Mucosa of rectum (tissue), 2 donors: ENCODE measurements around the gene DAPL1.

Experiments used
- H3K27ac ChIP-seq, 2 donors: one replicate each; pipeline ENCODE4 v1.7.0; 2013; ENCODE audit warnings: inconsistent platforms in 2 of 2, low read depth in 2 of 2, low read length in 2 of 2
- H3K27me3 ChIP-seq, 2 donors: one replicate each; pipeline ENCODE4 v1.7.0; 2013; ENCODE audit warnings: low read length in 2 of 2; ENCODE audit not compliant: control insufficient read depth in 2 of 2, insufficient read depth in 2 of 2
- H3K36me3 ChIP-seq, 2 donors: one replicate each; pipeline ENCODE4 v1.7.0; 2013; ENCODE audit warnings: low read length in 2 of 2; ENCODE audit not compliant: control insufficient read depth in 2 of 2, insufficient read depth in 2 of 2
- H3K4me1 ChIP-seq, 2 donors: one replicate each; pipeline ENCODE4 v1.7.0; 2013; ENCODE audit warnings: low read length in 2 of 2, mild to moderate bottlenecking in 1 of 2; ENCODE audit not compliant: control insufficient read depth in 2 of 2, insufficient read depth in 2 of 2
- H3K4me3 ChIP-seq, 2 donors: one replicate each; pipeline ENCODE4 v1.7.0; 2013; ENCODE audit warnings: low read length in 2 of 2
- H3K9ac ChIP-seq, 2 donors: one replicate each; pipeline ENCODE4 v1.7.0; 2013; ENCODE audit warnings: low read length in 2 of 2, low read depth in 1 of 2, mild to moderate bottlenecking in 1 of 2
- H3K9me3 ChIP-seq, 2 donors: one replicate each; pipeline ENCODE4 v1.7.0; 2013; ENCODE audit warnings: low read length in 2 of 2; ENCODE audit not compliant: control insufficient read depth in 2 of 2
- donor health status: healthy.
- donor health status: Normal muscosa, but diverticular disease.

Gene DAPL1

DNA sequence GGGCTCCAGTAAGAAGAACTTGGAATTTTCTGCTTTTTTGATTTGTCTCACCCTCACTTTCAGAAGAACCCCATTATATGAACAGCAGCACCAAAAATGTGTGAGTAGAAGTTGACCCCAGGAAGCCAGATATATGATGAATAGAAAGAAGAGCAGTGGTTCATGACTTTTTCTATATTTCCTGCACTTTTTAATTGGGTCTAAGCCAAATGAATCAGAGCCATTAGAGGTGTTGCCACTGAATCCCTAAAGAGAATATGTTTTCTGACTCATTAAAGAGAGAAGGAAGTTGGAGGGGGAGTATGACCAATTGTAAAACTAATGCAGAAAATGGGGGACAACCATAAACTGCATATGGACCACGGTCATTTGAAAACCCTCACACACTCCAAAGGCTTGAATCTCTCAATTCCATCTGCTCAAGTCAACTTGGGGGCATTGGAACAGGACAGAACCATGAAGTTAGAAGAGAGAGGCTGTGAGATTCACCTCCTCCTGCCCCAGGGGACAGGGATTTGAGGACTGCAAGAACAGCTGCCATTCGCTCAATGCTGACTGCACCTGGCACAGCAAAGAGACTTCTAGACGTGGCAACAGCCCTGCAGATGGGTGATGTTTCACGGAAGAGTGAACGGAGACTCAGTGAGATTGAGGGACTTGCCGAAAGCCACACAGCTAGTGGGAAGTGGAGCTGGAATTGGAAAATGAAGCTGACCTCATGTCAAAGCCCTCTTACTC lies 3.0 kb downstream of the DAPL1 start:
- Histone ChIP-seq H3K9ac (no peak overlapping the region), H3K36me3 (no peaks in the 10 kb centered on the region), H3K27ac (no peak overlapping the region)

DNA sequence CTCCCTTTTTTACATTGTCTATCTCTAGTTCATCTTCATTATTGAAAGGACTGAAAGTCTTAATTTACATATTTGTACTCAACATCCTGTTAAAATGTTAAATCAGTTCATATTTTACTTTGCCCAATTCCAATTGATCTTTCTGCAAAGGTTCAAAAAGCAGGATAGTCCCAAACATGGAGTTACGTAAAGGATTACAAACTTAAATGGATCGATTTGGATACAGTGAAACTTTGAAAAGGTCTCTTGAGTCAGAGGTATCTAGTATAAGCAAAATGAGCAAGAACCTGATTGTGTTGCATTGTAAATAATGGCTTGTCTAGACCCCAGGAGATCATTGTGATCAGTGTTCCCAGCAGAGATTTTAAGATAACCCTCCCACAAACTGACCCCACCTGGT lies 4.1 kb downstream of the DAPL1 start:
- no peaks in the 10 kb centered on the region for H3K4me1 ChIP-seq
- H3K27me3 ChIP-seq, result peaks cover 0 to 3% of the 10 kb centered on the region in 2 donors
- no peaks in the 10 kb centered on the region for H3K36me3 ChIP-seq
- no peak overlapping the region for H3K9ac ChIP-seq
- H3K4me3 ChIP-seq, result no peak overlapping the region
- no peaks in the 10 kb centered on the region for H3K9me3 ChIP-seq
- H3K27ac ChIP-seq, result no peak overlapping the region

More for the DNA sequence above, 3.0 kb downstream of the DAPL1 start:
- no peaks in the 10 kb centered on the region for H3K4me1 ChIP-seq
- no peaks in the 10 kb centered on the region for H3K9me3 ChIP-seq
- H3K27me3 ChIP-seq, result peaks cover 0 to 3% of the 10 kb centered on the region in 2 donors
- H3K4me3 ChIP-seq, result no peak overlapping the region

DNA sequence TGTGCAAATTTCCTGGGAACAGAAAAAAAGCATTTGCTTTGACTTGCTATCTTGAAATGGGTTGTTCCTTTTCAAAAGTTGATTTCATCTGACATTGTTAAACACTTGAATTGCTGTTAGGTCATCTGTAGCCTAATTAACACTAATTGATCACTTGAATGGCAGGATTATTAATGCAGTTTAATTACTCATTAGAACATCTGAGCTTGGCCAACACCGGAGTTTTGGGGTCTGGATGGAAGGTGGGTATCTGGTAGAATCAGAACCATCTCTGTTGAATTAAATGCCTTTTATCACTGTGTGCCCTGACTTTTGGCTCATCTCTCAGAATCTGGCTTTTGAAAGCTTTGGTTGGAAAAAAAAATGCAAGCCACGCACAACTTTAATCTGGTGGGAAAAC lies 8.4 kb downstream of the DAPL1 start:
- no peak overlapping the region for H3K9ac ChIP-seq
- H3K4me3 ChIP-seq, result no peak overlapping the region
- H3K9me3 ChIP-seq, result no peaks in the 10 kb centered on the region
- no peaks in the 10 kb centered on the region for H3K36me3 ChIP-seq
- no peak overlapping the region for H3K27ac ChIP-seq
- H3K27me3 ChIP-seq, result no peaks in the 10 kb centered on the region
- no peaks in the 10 kb centered on the region for H3K4me1 ChIP-seq

GRCh38 chr2:158805255-158805654 lies 10.1 kb downstream of the DAPL1 start:
- Histone ChIP-seq H3K4me1 (no peaks in the 10 kb centered on the region), H3K27me3 (no peaks in the 10 kb centered on the region), H3K9me3 (no peaks in the 10 kb centered on the region), H3K36me3 (no peaks in the 10 kb centered on the region), H3K27ac (no peak overlapping the region), H3K9ac (no peak overlapping the region), H3K4me3 (no peak overlapping the region)

GRCh38 chr2:158805936-158806335 lies 10.8 kb downstream of the DAPL1 start:
- no peaks in the 10 kb centered on the region for H3K27me3 ChIP-seq
- no peak overlapping the region for H3K4me3 ChIP-seq
- no peaks in the 10 kb centered on the region for H3K36me3 ChIP-seq
- no peaks in the 10 kb centered on the region for H3K4me1 ChIP-seq
- H3K9ac ChIP-seq, result no peak overlapping the region
- no peak overlapping the region for H3K27ac ChIP-seq
- no peaks in the 10 kb centered on the region for H3K9me3 ChIP-seq

DNA sequence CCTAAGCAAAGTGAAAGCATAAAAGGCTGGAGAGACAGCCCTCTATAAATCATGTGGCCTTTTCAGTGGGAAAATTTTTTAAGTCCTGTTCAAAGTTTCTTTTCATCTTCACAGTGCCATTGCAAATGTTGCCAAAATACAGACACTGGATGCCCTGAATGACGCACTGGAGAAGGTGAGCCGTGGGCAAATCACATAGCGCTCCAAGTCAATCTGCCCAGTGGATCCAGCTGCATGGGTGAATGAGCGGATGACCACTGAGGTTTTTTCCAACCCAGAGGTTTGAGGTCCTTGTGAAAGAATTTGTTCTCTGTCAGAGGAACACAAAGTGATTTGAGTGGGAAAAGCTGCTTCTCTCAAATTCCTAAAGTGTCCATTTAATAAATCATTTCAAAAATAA lies 11.8 kb downstream of the DAPL1 start:
- no peaks in the 10 kb centered on the region for H3K4me1 ChIP-seq
- no peaks in the 10 kb centered on the region for H3K9me3 ChIP-seq
- no peak overlapping the region for H3K9ac ChIP-seq
- no peak overlapping the region for H3K27ac ChIP-seq
- H3K27me3 ChIP-seq, result no peaks in the 10 kb centered on the region
- H3K36me3 ChIP-seq, result no peaks in the 10 kb centered on the region
- H3K4me3 ChIP-seq, result no peak overlapping the region

GRCh38 chr2:158808426-158808825 lies 13.3 kb downstream of the DAPL1 start:
- Histone ChIP-seq H3K4me3 (no peak overlapping the region), H3K27me3 (no peaks in the 10 kb centered on the region), H3K9me3 (no peaks in the 10 kb centered on the region), H3K4me1 (no peaks in the 10 kb centered on the region), H3K36me3 (no peaks in the 10 kb centered on the region), H3K9ac (no peak overlapping the region), H3K27ac (no peak overlapping the region)

DNA sequence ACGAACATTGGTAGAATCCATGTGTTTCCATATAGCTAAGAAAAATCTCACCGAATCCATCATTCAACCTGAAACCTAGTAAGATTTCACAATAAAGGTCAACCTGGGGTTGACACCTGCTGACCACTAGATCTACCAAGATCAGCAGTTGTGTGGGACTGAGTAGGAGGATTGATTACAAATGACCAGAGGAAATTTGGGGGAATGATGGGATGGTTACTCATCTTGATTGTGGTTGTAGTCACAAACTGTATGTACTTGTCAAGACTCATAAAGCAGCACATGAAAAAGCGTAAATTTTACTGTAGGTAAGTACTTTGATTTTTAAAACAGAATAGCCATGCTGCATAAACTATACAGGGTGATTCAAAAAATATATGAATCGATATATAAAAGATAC lies 14.7 kb downstream of the DAPL1 start:
- Histone ChIP-seq H3K27ac (no peak overlapping the region), H3K27me3 (no peaks in the 10 kb centered on the region), H3K9me3 (no peaks in the 10 kb centered on the region), H3K36me3 (no peaks in the 10 kb centered on the region), H3K4me3 (no peak overlapping the region), H3K4me1 (no peaks in the 10 kb centered on the region), H3K9ac (no peak overlapping the region)

DNA sequence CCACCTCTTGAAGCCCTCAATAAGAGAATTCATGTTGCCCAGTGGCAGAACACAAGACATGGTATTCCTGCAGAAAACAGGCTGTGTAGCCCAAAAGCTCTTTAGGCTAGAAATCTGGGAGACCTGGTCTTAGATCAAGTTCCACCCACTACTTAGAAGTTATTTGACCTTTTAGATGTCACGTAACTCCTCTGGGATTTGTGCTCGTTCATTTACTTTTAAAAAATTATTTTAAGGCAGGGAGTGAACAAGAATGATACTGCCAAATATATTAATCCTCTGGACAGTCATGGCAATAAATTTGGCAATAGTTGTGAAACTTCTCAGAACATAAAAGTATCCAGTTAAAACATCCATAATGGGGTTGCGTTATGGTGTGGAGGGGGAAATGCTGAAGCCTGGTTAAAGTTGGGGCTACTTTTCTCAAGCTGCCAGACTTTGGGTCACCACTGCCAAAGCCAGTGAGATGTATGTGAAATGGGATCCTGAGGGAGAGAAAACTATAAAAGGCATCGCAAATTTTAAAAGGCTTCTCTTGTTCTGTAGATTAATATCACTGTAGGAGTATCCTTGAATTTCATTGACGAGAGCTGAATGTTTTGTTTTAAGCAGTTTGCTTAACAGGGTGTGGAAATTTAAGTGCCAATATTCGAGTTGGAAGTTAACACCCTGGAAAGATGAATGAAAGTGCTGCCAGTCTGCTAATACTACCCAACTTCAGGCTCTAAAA lies 15.8 kb downstream of the DAPL1 start:
- no peak overlapping the region for H3K4me3 ChIP-seq
- H3K36me3 ChIP-seq, result no peaks in the 10 kb centered on the region
- no peaks in the 10 kb centered on the region for H3K27me3 ChIP-seq
- H3K27ac ChIP-seq, result no peak overlapping the region
- no peaks in the 10 kb centered on the region for H3K9me3 ChIP-seq
- no peaks in the 10 kb centered on the region for H3K4me1 ChIP-seq
- no peak overlapping the region for H3K9ac ChIP-seq

DNA sequence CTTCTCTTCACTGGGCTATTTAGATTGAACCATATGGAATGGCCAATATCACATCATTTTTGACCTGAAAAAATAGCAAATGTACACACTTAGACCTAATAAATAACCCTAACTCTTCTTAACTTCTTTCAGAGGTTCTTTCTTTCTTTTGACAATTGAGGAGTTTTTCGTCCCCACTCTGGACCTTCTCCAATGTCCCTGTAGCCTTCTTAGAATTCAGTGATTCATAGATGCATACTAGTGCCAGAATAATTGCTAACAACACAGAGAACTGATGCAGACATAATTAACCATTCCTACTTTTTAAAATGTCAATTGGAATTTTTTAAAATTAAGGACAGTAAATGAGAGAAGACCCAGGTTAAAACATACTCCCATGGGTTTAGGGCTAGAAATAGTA lies 20.0 kb downstream of the DAPL1 start:
- Histone ChIP-seq H3K9ac (no peak overlapping the region), H3K4me1 (no peaks in the 10 kb centered on the region), H3K27me3 (no peaks in the 10 kb centered on the region), H3K27ac (no peak overlapping the region), H3K4me3 (no peak overlapping the region), H3K36me3 (no peaks in the 10 kb centered on the region), H3K9me3 (no peaks in the 10 kb centered on the region)
